Right cardiac atrium (tissue), 5 donors: ENCODE measurements around the gene IFNA6. TPM values are rescaled to one million over a fixed set of nuclear protein-coding genes. Genes with fewer than 3 reads are reported as not detected.

Source experiments
- polyA plus RNA-seq: library from polyadenylated mRNA; stranded (reverse); fragments of 200-250 nt; gene quantifications from one replicate; pipeline ENCODE4 v1.2.3, GENCODE V29; 2013
- total RNA-seq, 4 donors: library from RNA; stranded (reverse); fragmentation: NEBNext Ultra II Directional; extraction: Animal tissue kit (Norgen Biotek cat#: 25700); gene quantifications; one replicate each; pipeline ENCODE4 v1.2.1, GENCODE V29; 2021
- donor health status: healthy with polysubstance abuse.
- donor health status: DM: no; HTN: yes; CAD: no.
- donor health status: DM: no; HTN: no; CAD: no.
- donor health status: DM: no; HTN: yes; CAD: no; lungs with severe emphysema.
- donor health status: DM: yes; HTN: yes; CAD: no.

IFNA6 gene
- total and polyA plus RNA-seq, 5 donors = not detected

Other genes with a start within 250 kb of the IFNA6 start
- gene IFNW1, start 209.1 kb downstream of the IFNA6 start, total RNA-seq = not detected
- not detected for gene IFNW1, start 209.1 kb downstream of the IFNA6 start, polyA plus RNA-seq
- gene IFNA21, start 184.2 kb downstream of the IFNA6 start, total RNA-seq = not detected
- gene IFNA21, start 184.2 kb downstream of the IFNA6 start, polyA plus RNA-seq = not detected
- gene IFNA4, start 163.3 kb downstream of the IFNA6 start, total RNA-seq = not detected
- not detected for gene IFNA4, start 163.3 kb downstream of the IFNA6 start, polyA plus RNA-seq
- gene IFNA7, start 148.7 kb downstream of the IFNA6 start, total RNA-seq = not detected
- not detected for gene IFNA7, start 148.7 kb downstream of the IFNA6 start, polyA plus RNA-seq
- gene IFNA10, start 143.7 kb downstream of the IFNA6 start, total RNA-seq = not detected
- not detected for gene IFNA10, start 143.7 kb downstream of the IFNA6 start, polyA plus RNA-seq
- not detected for gene IFNA16, start 133.6 kb downstream of the IFNA6 start, total RNA-seq
- not detected for gene IFNA16, start 133.6 kb downstream of the IFNA6 start, polyA plus RNA-seq
- not detected for gene IFNA17, start 122.7 kb downstream of the IFNA6 start, total RNA-seq
- not detected for gene IFNA17, start 122.7 kb downstream of the IFNA6 start, polyA plus RNA-seq
- not detected for gene IFNA14, start 110.9 kb downstream of the IFNA6 start, total RNA-seq
- not detected for gene IFNA14, start 110.9 kb downstream of the IFNA6 start, polyA plus RNA-seq
- gene IFNA5, start 45.6 kb downstream of the IFNA6 start, total RNA-seq = not detected
- not detected for gene IFNA5, start 45.6 kb downstream of the IFNA6 start, polyA plus RNA-seq
- gene KLHL9, start 15.5 kb downstream of the IFNA6 start, total RNA-seq = 10 to 100 TPM; 13.0 to 14.6 (median 13.3) TPM
- gene KLHL9, start 15.5 kb downstream of the IFNA6 start, polyA plus RNA-seq = 6.1 TPM
- gene IFNA13, start 17.2 kb upstream of the IFNA6 start, total RNA-seq = not detected
- not detected for gene IFNA13, start 17.2 kb upstream of the IFNA6 start, polyA plus RNA-seq
- not detected for gene IFNA2, start 34.5 kb upstream of the IFNA6 start, total RNA-seq
- gene IFNA2, start 34.5 kb upstream of the IFNA6 start, polyA plus RNA-seq = not detected
- gene IFNA8, start 58.2 kb upstream of the IFNA6 start, total RNA-seq = not detected
- not detected for gene IFNA8, start 58.2 kb upstream of the IFNA6 start, polyA plus RNA-seq
- not detected for gene IFNA1, start 89.6 kb upstream of the IFNA6 start, total RNA-seq
- gene IFNA1, start 89.6 kb upstream of the IFNA6 start, polyA plus RNA-seq = not detected
- gene IFNE, start 131.4 kb upstream of the IFNA6 start, total RNA-seq = not detected
- not detected for gene IFNE, start 131.4 kb upstream of the IFNA6 start, polyA plus RNA-seq